HFF-Myc (cell line): Measurements from ENCODE around the gene SLC17A8.

Experiments used
- DNase-seq: peaks from one replicate; pipeline ENCODE4 v3.0.0-alpha.2; 2011; ENCODE audit warnings: low read depth; ENCODE audit errors: extremely low read depth
- H3K4me3 ChIP-seq: replicated peaks from 2 replicates; pipeline ENCODE4 v1.5.1; 2011; ENCODE audit warnings: low read depth, mild to moderate bottlenecking, control low read depth, low read length
- CTCF ChIP-seq: IDR thresholded peaks from 2 replicates; pipeline ENCODE4 v1.5.1; 2012; ENCODE audit warnings: mild to moderate bottlenecking, low read depth, low read length, control low read depth; ENCODE audit errors: missing control alignments

SLC17A8 gene

GRCh38 chr12:100383586-100384558 is 27.0 kb downstream of the SLC17A8 start:
- no peak overlapping the region for H3K4me3 ChIP-seq
- TF ChIP-seq CTCF: no peak
- no peak for DNase-seq

GRCh38 chr12:100384559-100384935 is 27.7 kb downstream of the SLC17A8 start:
- H3K4me3 ChIP-seq: no peak overlapping the region
- no peak for DNase-seq
- TF ChIP-seq CTCF: no peak

- no peak for TF ChIP-seq CTCF
- DNase-seq: no peak
- H3K4me3 ChIP-seq: no peak overlapping the region
Observed at GRCh38 chr12:100388382-100388781, 31.5 kb downstream of the SLC17A8 start.

GRCh38 chr12:100391856-100392255 is 35.0 kb downstream of the SLC17A8 start:
- no peak for TF ChIP-seq CTCF
- no peak for DNase-seq
- no peak overlapping the region for H3K4me3 ChIP-seq

GRCh38 chr12:100393200-100393599 is 36.3 kb downstream of the SLC17A8 start:
- no peak for TF ChIP-seq CTCF
- no peak for DNase-seq
- no peak overlapping the region for H3K4me3 ChIP-seq

- no peak for DNase-seq
- no peak overlapping the region for H3K4me3 ChIP-seq
- TF ChIP-seq CTCF: no peak
Observed at GRCh38 chr12:100395811-100396210, 38.9 kb downstream of the SLC17A8 start.
